GDM1 (cell line): ENCODE data around the gene NDUFAF3.
A peak's percentile ranks its signal among the peaks of the same experiment; 100 is the strongest.
"Not testable (repeated sequence)": the region's sequence is repeated elsewhere in the genome, so short reads cannot be mapped to it uniquely, and the experiment has no call there.

ENCODE experiments used
- DNase-seq: peaks from one replicate; lab custom pipeline; 2025; lab: John Stamatoyannopoulos, UW

The NDUFAF3 gene

GRCh38 chr3:48999085-48999858, 22.6 kb upstream of the NDUFAF3 start:
- no peak for DNase-seq

- no peak for DNase-seq
Observed at GRCh38 chr3:49001155-49001554, 20.8 kb upstream of the NDUFAF3 start.

- DNase-seq, result no peak
Observed at GRCh38 chr3:49004352-49005302, 17.3 kb upstream of the NDUFAF3 start.

- DNase-seq, result no peak
Observed at GRCh38 chr3:49005303-49005680, 16.6 kb upstream of the NDUFAF3 start.

- DNase-seq, result no peak
Observed at GRCh38 chr3:49005998-49006397, 15.9 kb upstream of the NDUFAF3 start.

- DNase-seq, result no peak
Observed at GRCh38 chr3:49006408-49007067, 15.4 kb upstream of the NDUFAF3 start.

GRCh38 chr3:49007068-49007770, 14.7 kb upstream of the NDUFAF3 start, which contains the start of gene WDR6:
WDR6 (plus strand) TSS chr3:49007391; CDS start chr3:49007432, 41 bp downstream.
- DNase-seq, result peak; percentile 96

GRCh38 chr3:49007771-49008528, 14.0 kb upstream of the NDUFAF3 start:
- DNase-seq, result peak; percentile 80

- not testable (repeated sequence) for DNase-seq
Observed at GRCh38 chr3:49008627-49009026, 13.3 kb upstream of the NDUFAF3 start.

- DNase-seq, result no peak
Observed at GRCh38 chr3:49009396-49009795, 12.5 kb upstream of the NDUFAF3 start.

GRCh38 chr3:49012441-49013017, 9.4 kb upstream of the NDUFAF3 start:
- no peak for DNase-seq

GRCh38 chr3:49013113-49013737, 8.7 kb upstream of the NDUFAF3 start:
- DNase-seq, result no peak

GRCh38 chr3:49013738-49014660, 7.9 kb upstream of the NDUFAF3 start:
- no peak for DNase-seq

GRCh38 chr3:49015072-49015471, 6.8 kb upstream of the NDUFAF3 start:
- no peak for DNase-seq

- DNase-seq, result no peak
Observed at GRCh38 chr3:49015765-49016164, 6.2 kb upstream of the NDUFAF3 start.

GRCh38 chr3:49016414-49017228, 5.3 kb upstream of the NDUFAF3 start:
- no peak for DNase-seq

GRCh38 chr3:49017229-49017970, 4.5 kb upstream of the NDUFAF3 start:
- DNase-seq, result no peak
